Measurements from ENCODE around the gene CEP85L.

GRCh38 chr6:118511930-118512715 is 139.3 kb downstream of the CEP85L start:
- TF ChIP-seq CTCF (IDR thresholded peaks at IDR 0.05; ENCODE audit: low read depth, low read length) (no peak), POLR2A (IDR thresholded peaks at IDR 0.05; ENCODE audit: extremely low read depth, insufficient read length) (no peak), MYC (IDR thresholded peaks at IDR 0.05; ENCODE audit: low read depth, low read length) (no peak)
